K562 (cell line): ENCODE data around the gene SCP2. TPM values are rescaled to one million over a fixed set of nuclear protein-coding genes. Genes with fewer than 3 reads are reported as not detected.

Source experiments
- CTCF ChIP-seq, 3 experiments: IDR thresholded peaks in 2 of 3; conservative IDR thresholded peaks in 1 of 3; 2 replicates each; pipeline ENCODE4 v1.5.1; 2011 to 2012; ENCODE audit warnings: low read length in 3 of 3, mild to moderate bottlenecking in 3 of 3, control low read depth in 2 of 3, improper control_type of control experiment in 1 of 3, inconsistent platforms in 1 of 3, low read depth in 1 of 3, mixed read lengths in 1 of 3, moderate library complexity in 1 of 3; ENCODE audit not compliant: insufficient read depth in 2 of 3
- POLR2G ChIP-seq: fragments of 200-400 bp; formaldehyde crosslinking; IDR thresholded peaks from 2 replicates; pipeline ENCODE4 v1.6.1; 2017; ENCODE audit warnings: low read depth, mild to moderate bottlenecking, antibody characterized with exemption, low read length, moderate library complexity
- RAD21 ChIP-seq, 2 experiments: fragments of 250-450 bp in 1 of 2; fragments of 450-650 bp in 1 of 2; sonication (Bioruptor Pico) in 1 of 2; formaldehyde crosslinking in 1 of 2; IDR thresholded peaks in 1 of 2; conservative IDR thresholded peaks in 1 of 2; 2 replicates each; pipeline versions ENCODE4 v1.4.0 to v1.8.0; 2020 to 2022; ENCODE audit warnings: mild to moderate bottlenecking in 2 of 2, moderate library complexity in 1 of 2
- ZBTB33 ChIP-seq: sonication (generic); formaldehyde crosslinking; IDR thresholded peaks from 2 replicates; pipeline ENCODE4 v1.8.1; 2023; ENCODE audit warnings: mild to moderate bottlenecking, missing genetic modification reagents
- ZSCAN32 ChIP-seq: fragments of 450-650 bp; formaldehyde crosslinking; IDR thresholded peaks from 2 replicates; pipeline ENCODE4 v1.4.0; 2020; ENCODE audit warnings: mild to moderate bottlenecking, moderate library complexity
- polyA plus RNA-seq, 8 experiments: library from polyadenylated mRNA; depleted of rRNA in 4 of 8; stranded (reverse) in 5 of 8; unstranded in 3 of 8; fragments of >200 nt; fragmentation: Nextera tagmentation in 2 of 8; fragmentation: Illumina TruSeq in 1 of 8; extraction: Ambion mirVana in 2 of 8; extraction: Trizol in 1 of 8; gene quantifications; 2 replicates each; pipeline versions ENCODE4 v1.2.1 to v1.2.3, GENCODE V29; 2011 to 2014; ENCODE audit warnings: inconsistent platforms in 1 of 8, missing spikeins in 1 of 8
- total RNA-seq, 7 experiments: library from RNA; depleted of rRNA in 6 of 7; stranded (reverse); fragments of >200 nt in 6 of 7; fragmentation: Illumina TruSeq in 2 of 7; extraction: Trizol in 2 of 7; gene quantifications; 2 replicates each; pipeline versions ENCODE4 v1.2.1 to v1.2.3, GENCODE V29; 2011 to 2021; ENCODE audit warnings: low replicate concordance in 1 of 7

SCP2 gene
- total and polyA plus RNA-seq, 9 of the 15 experiments (the other 6 are each of a cell fraction or from before 2014, with no cell fraction given), result 63.8 to 258 (median 106) TPM

- TF ChIP-seq RAD21 (CRISPR knock-in tag; conservative IDR thresholded peaks at IDR 0.05 in 1 of 2, IDR thresholded peaks at IDR 0.05 in 1 of 2) (peak in 1 of 2 experiments; percentile 33; a peak in 2 of 4 replicates), ZBTB33 (CRISPR knock-in tag) (no peak), CTCF (IDR thresholded peaks at IDR 0.05 in 2 of 3, conservative IDR thresholded peaks at IDR 0.05 in 1 of 3; ENCODE audit: insufficient read depth in 2 of 3, low read depth in 1 of 3, low read length in 3 of 3) (peak; percentile 14 to 22 (median 16); a peak in 1 of 6 replicates), POLR2G (no peak), ZSCAN32 (no peak)
Observed at GRCh38 chr1:53091841-53092645, 165.0 kb downstream of the SCP2 start (continued).
